Right ventricle myocardium superior (tissue), 1 donor: Measurements from ENCODE around the gene GALR3. TPM values are rescaled to one million over a fixed set of nuclear protein-coding genes. Genes with fewer than 3 reads are reported as not detected.
"Not testable (repeated sequence)": the region's sequence is repeated elsewhere in the genome, so short reads cannot be mapped to it uniquely, and the experiment has no call there.

ENCODE experiments used
- ATAC-seq: fragments of 200-7000 bp; cut with Tn5 transposase; one replicate; pipeline ENCODE4 v1.9.1; 2020; ENCODE audit warnings: mild to moderate bottlenecking; ENCODE audit not compliant: poor library complexity
- DNase-seq: peaks from one replicate; pipeline ENCODE4 v3.0.0-alpha.2; 2020
- intact Hi-C: fragments of 100-400 bp; cut with DNase I; formaldehyde crosslinking; loops from one replicate; pipeline ENCODE4 v1.11.2; 2022
- long read RNA-seq: library from polyadenylated mRNA; unstranded; transcript quantifications from one replicate; pipeline ENCODE4 v2.0.0, GENCODE V29; 2021
- total RNA-seq: library from RNA; stranded (reverse); fragmentation: NEBNext Ultra II Directional; extraction: Animal tissue kit (Norgen Biotek cat#: 25700); gene quantifications from one replicate; pipeline ENCODE4 v1.2.1, GENCODE V29; 2021
- donor health status: DM: no; HTN: yes; CAD: no; lungs with severe emphysema.

The GALR3 gene, protein sequence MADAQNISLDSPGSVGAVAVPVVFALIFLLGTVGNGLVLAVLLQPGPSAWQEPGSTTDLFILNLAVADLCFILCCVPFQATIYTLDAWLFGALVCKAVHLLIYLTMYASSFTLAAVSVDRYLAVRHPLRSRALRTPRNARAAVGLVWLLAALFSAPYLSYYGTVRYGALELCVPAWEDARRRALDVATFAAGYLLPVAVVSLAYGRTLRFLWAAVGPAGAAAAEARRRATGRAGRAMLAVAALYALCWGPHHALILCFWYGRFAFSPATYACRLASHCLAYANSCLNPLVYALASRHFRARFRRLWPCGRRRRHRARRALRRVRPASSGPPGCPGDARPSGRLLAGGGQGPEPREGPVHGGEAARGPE
- not detected for total RNA-seq
- long read RNA-seq, result 0 reads

- DNase-seq (no peak), ATAC-seq (no peak)
- intact Hi-C loops, result no loop called here
These were observed at the start of gene GALR3 for GRCh38 chr22:37823134-37823985. GALR3 (plus strand) TSS chr22:37823382; CDS start chr22:37823407, 25 bp downstream.

DNA sequence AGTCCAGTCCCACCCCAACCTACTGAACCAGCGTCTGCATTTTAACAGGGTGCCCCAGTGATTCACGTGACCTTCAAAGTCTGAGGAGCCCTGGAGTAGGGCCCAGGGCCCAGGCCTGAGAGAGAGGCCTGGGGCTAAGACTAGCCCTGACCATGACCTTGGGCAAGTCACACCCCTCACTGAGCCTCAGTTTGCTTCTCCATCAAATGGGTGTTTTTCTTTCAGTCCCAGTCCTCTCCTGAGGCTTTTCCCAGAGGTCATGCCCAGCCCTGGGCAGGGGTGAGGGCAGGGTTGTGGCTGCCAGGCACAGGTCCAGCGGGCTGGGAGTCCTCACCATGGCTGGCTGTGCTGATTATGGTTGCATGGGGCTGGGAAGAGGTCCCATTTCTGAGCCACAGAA is 48.5 kb upstream of the GALR3 start:
- intact Hi-C loops, result no loop called here
- ATAC-seq (no peak), DNase-seq (no peak)

GRCh38 chr22:37775785-37776638 is 47.2 kb upstream of the GALR3 start:
- intact Hi-C loops, result no loop called here
- DNase-seq, result no peak
- ATAC-seq, result peak; percentile 6

DNA sequence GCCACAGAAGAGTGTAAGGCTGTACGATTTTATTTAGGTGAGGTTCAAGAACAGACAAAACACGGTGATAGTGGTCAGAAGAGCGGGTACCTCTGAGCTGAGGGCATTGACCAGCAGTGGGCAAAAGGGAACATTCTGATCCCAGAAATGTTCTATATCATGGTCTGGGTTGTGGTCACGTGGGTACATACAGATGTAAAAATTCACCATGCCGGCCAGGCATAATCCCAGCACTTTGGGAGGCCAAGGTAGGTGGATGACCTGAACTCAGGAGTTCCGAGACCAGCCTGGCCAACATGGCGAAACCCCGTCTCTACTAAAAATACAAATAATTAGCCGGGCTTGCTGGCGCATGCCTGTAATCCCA is 46.6 kb upstream of the GALR3 start:
- DNase-seq (no peak), ATAC-seq (no peak)
- intact Hi-C loops, result no loop called here

- intact Hi-C loops, result no loop called here
- ATAC-seq (peak; percentile 34), DNase-seq (no peak)
These were observed 46.0 kb upstream of the GALR3 start for GRCh38 chr22:37777122-37777687.

GRCh38 chr22:37778370-37779009 is 44.7 kb upstream of the GALR3 start:
- DNase-seq (no peak), ATAC-seq (no peak)
- intact Hi-C loops, result no loop called here

DNA sequence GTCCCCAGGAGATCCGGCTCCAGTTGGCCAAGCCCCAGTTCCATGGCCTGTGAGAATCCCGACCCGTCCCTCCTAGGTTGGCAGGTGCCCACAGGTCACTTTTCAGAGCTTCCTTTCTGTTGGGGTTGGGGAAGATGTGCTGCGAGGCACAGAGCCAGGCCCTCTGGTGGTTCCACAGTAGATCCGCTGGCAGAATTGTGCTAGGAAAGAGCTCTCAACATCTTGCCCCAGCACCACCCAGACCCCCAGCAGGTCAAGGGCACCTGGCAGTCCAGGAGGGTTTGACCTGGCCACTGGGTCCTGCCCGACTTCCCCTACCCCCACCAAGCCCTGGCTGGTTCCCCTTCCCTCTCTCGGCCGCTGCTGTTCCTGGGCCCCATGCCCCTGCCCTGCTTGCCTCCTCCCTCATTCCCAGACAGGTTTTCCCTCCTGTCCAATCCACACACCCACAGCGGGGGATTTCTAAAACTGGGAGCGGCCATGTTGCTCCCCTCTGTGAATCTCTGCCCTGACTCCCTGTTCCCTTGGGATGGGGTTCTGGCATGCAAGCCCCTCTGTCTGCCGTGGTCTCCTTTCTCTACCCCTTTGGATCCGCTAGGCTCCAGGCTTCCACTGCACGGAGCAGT is 41.6 kb upstream of the GALR3 start:
- ATAC-seq (no peak), DNase-seq (peak; percentile 60)
- intact Hi-C loops, result no loop called here

GRCh38 chr22:37782340-37783168 is 40.6 kb upstream of the GALR3 start:
- intact Hi-C loops, result no loop called here
- DNase-seq (no peak), ATAC-seq (no peak)

DNA sequence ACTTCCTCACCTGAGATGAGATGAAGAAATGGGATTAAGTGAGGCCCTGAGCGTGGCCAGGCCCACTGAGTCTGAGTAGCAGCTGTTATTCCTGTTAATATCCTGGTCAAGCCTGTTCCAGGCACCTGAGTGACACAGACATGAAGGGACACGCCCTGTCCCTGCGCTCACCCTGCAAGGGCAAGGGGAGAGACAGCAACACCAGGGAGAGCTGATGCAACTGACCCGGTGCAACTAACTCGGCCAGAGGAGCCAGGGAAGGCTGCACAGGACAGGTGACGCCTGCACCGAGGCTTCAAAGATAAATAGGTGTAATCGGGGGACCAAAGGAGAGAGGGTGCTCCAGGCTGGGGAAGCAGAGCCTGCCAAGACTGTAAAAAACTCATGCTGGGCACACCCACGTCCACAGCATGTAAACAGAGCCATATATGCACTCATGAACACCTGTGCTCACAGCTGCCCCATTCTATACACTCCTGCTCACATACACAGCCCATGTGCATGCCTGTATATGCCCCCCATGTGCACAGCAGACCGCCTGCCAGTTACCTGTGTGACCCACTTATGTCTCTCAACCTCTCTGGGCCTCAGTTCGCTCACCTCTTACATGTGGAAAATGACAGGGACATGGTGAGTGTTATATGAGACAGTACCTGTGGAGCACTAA is 38.2 kb upstream of the GALR3 start:
- ATAC-seq, result peak; percentile 33
- intact Hi-C loops, result no loop called here
- DNase-seq, result no peak

DNA sequence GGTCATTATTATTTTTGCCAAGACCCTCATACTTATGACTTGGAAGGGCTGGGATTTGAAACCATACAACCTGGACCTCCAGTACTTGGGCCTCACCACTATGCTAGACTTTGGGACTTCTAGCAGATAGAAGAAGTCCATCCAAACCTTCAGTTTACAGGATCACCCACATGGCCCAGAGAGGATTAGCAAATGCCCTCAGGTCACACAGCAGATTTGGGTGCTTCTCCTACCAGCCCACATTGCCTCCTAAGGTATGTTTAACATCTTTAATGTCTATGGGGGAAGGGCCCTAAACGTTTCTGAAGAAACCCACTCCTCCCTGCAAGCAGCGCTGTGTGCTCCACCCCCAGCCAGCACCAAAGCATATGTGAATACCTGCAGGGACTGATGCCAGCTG is 32.9 kb upstream of the GALR3 start:
- ATAC-seq, result no peak
- no peak for DNase-seq
- intact Hi-C loops, result loop anchor here (5.0 kb wide), 1 partner anchor 148 kb away; no protein-coding TSS in a partner anchor

GRCh38 chr22:37792494-37792893 is 30.7 kb upstream of the GALR3 start:
- ATAC-seq, result no peak
- no peak for DNase-seq
- intact Hi-C loops, result loop anchor here (5.0 kb wide), 1 partner anchor 150 kb away; no protein-coding TSS in a partner anchor

DNA sequence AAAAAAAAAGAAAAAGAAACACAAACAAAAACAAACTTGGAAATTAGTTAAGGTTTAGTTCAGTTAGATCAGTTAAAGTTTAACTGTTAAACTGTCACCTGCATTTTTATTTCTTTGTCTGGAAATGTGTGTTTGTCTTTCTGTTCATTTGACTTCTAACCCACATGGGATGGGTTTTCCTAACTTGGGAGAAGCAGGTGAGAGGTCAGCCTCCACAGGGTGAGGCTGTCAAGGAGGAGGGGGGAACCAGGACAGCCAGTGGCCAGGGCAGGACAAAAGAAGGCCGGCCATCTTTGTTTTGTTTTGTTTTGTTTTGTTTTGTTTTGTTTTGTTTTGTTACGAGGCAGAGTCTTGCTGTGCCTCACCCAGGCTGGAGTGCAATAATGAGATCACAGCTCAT is 28.8 kb upstream of the GALR3 start:
- no peak for DNase-seq
- intact Hi-C loops, result loop anchor here (5.0 kb wide), 1 partner anchor 152 kb away; no protein-coding TSS in a partner anchor
- ATAC-seq, result no peak

DNA sequence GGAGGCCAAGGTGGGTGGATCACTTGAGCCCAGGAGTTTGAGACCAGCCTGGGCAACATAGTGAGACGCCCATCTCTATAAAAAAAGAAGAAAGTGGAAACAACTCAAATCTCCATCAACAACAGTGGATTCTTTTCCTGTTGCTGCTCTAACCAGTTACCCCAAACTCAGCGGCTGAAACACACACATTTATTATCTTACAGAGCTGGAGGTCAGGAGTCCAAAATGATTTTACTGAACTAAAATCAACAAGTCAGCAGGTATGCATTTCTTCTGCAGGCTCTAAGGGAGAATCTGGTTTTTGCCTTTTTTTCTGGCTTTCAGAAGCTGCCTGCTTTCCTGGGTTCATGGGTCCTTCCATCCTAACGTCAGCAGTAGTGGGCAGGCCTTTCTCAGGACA is 27.1 kb upstream of the GALR3 start:
- DNase-seq, result no peak
- ATAC-seq, result no peak
- intact Hi-C loops, result no loop called here

- intact Hi-C loops, ATAC-seq, DNase-seq: not testable (repeated sequence)
These were observed 25.9 kb upstream of the GALR3 start for GRCh38 chr22:37797259-37797658.

GRCh38 chr22:37797874-37798500 is 25.2 kb upstream of the GALR3 start:
- intact Hi-C loops, result no loop called here
- ATAC-seq (no peak), DNase-seq (no peak)

GRCh38 chr22:37799979-37800378 is 23.2 kb upstream of the GALR3 start:
- intact Hi-C loops, DNase-seq, ATAC-seq: not testable (repeated sequence)
